ENCODE data around the gene STXBP1. TPM values are rescaled to one million over a fixed set of nuclear protein-coding genes. Genes with fewer than 3 reads are reported as not detected.

Gene STXBP1
- total RNA-seq, 2 experiments from 2014 or later, result 1.9 to 3.4 TPM

DNA sequence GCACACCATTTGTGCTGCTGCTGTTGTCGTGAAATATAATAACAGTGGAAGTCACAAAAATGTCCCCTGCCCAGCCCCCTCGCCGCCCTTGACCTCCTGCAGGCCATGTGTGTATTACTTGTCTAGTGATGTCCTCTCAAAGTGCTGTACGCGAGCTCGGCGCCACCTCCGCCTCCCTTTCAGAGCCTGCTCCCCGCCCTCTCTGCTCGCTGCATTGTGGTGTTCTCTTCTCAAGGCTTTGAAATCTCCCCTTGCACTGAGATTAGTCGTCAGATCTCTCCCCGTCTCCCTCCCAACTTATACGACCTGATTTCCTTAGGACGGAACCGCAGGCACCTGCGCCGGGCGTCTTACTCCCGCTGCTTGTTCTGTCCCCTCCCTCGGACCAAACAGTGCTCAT lies 80.0 kb downstream of the STXBP1 start:
- Histone ChIP-seq H3K4me1 (ENCODE audit: insufficient read depth, low read length) (no peaks in the 10 kb centered on the region), H3K9me3 (ENCODE audit: control insufficient read depth in 1 of 2, insufficient read depth in 1 of 2, low read length in 2 of 2) (no peaks in the 10 kb centered on the region), H3K4me3 (ENCODE audit: low read length) (no peak overlapping the region), H3K27ac (ENCODE audit: low read depth in 1 of 2, low read length in 2 of 2) (no peak overlapping the region), H3K36me3 (ENCODE audit: insufficient read depth, low read length) (no peaks in the 10 kb centered on the region), H3K27me3 (ENCODE audit: control insufficient read depth in 1 of 2, insufficient read depth in 2 of 2, low read length in 2 of 2) (no peaks in the 10 kb centered on the region)
- no peaks in the 10 kb centered on the region for H3K36me3 Mint-ChIP-seq (ENCODE audit: low read depth)
- intact Hi-C loops (cut with DNase I, micrococcal nuclease), result no loop called here
- CTCF ChIA-PET, result interaction anchor here (1.5 kb wide), 1 partner anchor 43 kb away, joined by 4 read pairs; the partner anchor contains the start of gene TOR2A
- POLR2A ChIA-PET, result no interaction called here
- no peak overlapping the region for H3K27ac Mint-ChIP-seq
- H3K4me1 Mint-ChIP-seq (ENCODE audit: low read depth), result no peaks in the 10 kb centered on the region
- no peak overlapping the region for H3K4me3 Mint-ChIP-seq
- TF ChIP-seq, protein P1, sequence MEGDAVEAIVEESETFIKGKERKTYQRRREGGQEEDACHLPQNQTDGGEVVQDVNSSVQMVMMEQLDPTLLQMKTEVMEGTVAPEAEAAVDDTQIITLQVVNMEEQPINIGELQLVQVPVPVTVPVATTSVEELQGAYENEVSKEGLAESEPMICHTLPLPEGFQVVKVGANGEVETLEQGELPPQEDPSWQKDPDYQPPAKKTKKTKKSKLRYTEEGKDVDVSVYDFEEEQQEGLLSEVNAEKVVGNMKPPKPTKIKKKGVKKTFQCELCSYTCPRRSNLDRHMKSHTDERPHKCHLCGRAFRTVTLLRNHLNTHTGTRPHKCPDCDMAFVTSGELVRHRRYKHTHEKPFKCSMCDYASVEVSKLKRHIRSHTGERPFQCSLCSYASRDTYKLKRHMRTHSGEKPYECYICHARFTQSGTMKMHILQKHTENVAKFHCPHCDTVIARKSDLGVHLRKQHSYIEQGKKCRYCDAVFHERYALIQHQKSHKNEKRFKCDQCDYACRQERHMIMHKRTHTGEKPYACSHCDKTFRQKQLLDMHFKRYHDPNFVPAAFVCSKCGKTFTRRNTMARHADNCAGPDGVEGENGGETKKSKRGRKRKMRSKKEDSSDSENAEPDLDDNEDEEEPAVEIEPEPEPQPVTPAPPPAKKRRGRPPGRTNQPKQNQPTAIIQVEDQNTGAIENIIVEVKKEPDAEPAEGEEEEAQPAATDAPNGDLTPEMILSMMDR (IDR thresholded peaks at IDR 0.05), result no peak
- H3K9me3 Mint-ChIP-seq, result no peaks in the 10 kb centered on the region
- no peaks in the 10 kb centered on the region for H3K27me3 Mint-ChIP-seq
- ATAC-seq (ENCODE audit: poor library complexity) (no peak), DNase-seq (no peak)

DNA sequence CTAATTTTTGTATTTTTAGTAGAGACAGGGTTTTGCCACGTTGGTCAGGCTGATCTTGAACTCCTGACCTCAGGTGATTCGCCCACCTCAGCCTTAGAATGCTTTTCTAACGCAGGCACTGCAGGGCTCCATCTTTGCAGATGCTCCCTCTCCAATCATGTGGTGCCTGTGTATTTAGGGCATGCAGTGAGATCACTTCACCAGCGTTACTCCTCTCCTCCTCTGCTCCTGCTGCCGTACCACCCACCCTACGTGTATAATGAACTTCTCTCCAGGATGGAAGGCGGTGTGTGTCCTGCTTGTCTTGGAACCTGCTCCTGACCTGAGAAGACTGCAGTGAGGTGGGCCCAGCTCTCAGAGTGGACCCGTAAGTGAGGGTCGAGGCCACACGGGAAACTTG lies 81.1 kb downstream of the STXBP1 start:
- H3K27ac Mint-ChIP-seq, result no peak overlapping the region
- DNase-seq, result no peak
- no peaks in the 10 kb centered on the region for H3K27me3 Mint-ChIP-seq
- intact Hi-C loops (cut with DNase I, micrococcal nuclease), result no loop called here
- no peaks in the 10 kb centered on the region for H3K9me3 Mint-ChIP-seq
- no peaks in the 10 kb centered on the region for H3K36me3 ChIP-seq (ENCODE audit: insufficient read depth, low read length)
- no peaks in the 10 kb centered on the region for H3K27me3 ChIP-seq (ENCODE audit: control insufficient read depth in 1 of 2, insufficient read depth in 2 of 2, low read length in 2 of 2)
- ChIA-PET POLR2A (no interaction called here), CTCF (no interaction called here)
- no peaks in the 10 kb centered on the region for H3K36me3 Mint-ChIP-seq (ENCODE audit: low read depth)
- TF ChIP-seq, protein P1 (IDR thresholded peaks at IDR 0.05), result no peak
- H3K9me3 ChIP-seq (ENCODE audit: control insufficient read depth in 1 of 2, insufficient read depth in 1 of 2, low read length in 2 of 2), result no peaks in the 10 kb centered on the region
- H3K4me1 ChIP-seq (ENCODE audit: insufficient read depth, low read length), result no peaks in the 10 kb centered on the region
- no peak overlapping the region for H3K4me3 Mint-ChIP-seq
- no peak overlapping the region for H3K4me3 ChIP-seq (ENCODE audit: low read length)
- no peak overlapping the region for H3K27ac ChIP-seq (ENCODE audit: low read depth in 1 of 2, low read length in 2 of 2)
- H3K4me1 Mint-ChIP-seq (ENCODE audit: low read depth), result peaks cover 2% of the 10 kb centered on the region
- ATAC-seq (ENCODE audit: poor library complexity), result no peak

DNA sequence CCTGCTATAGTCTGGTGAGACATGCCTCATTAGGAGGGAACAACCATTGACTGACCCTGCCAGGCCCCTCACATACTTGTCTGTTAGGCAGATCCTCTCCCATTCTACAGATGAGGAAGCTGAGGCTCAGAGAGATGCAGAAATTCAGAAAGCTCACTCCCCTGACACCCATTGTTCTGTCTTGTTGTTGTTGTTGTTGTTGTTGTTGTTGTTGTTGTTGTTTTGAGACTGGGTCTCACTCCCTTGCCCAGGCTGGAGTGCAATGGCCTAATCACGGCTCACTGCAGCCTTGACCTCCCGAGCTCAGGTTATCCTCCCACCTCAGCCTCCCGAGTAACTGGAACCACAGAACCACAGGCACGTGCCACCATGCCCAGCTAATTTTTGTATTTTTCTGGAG lies 81.6 kb downstream of the STXBP1 start:
- no peak for ATAC-seq (ENCODE audit: poor library complexity)
- DNase-seq, result no peak
- H3K4me1 ChIP-seq (ENCODE audit: insufficient read depth, low read length), result peaks cover 1% of the 10 kb centered on the region
- no peaks in the 10 kb centered on the region for H3K27me3 ChIP-seq (ENCODE audit: control insufficient read depth in 1 of 2, insufficient read depth in 2 of 2, low read length in 2 of 2)
- H3K9me3 Mint-ChIP-seq, result no peaks in the 10 kb centered on the region
- TF ChIP-seq, protein P1 (IDR thresholded peaks at IDR 0.05), result no peak
- no peak overlapping the region for H3K27ac Mint-ChIP-seq
- intact Hi-C loops (cut with DNase I, micrococcal nuclease), result no loop called here
- CTCF ChIA-PET, result no interaction called here
- H3K36me3 Mint-ChIP-seq (ENCODE audit: low read depth), result no peaks in the 10 kb centered on the region
- H3K27ac ChIP-seq (ENCODE audit: low read depth in 1 of 2, low read length in 2 of 2), result no peak overlapping the region
- H3K27me3 Mint-ChIP-seq, result no peaks in the 10 kb centered on the region
- no peaks in the 10 kb centered on the region for H3K36me3 ChIP-seq (ENCODE audit: insufficient read depth, low read length)
- H3K4me3 ChIP-seq (ENCODE audit: low read length), result no peak overlapping the region
- H3K9me3 ChIP-seq (ENCODE audit: control insufficient read depth in 1 of 2, insufficient read depth in 1 of 2, low read length in 2 of 2), result no peaks in the 10 kb centered on the region
- POLR2A ChIA-PET, result no interaction called here
- H3K4me1 Mint-ChIP-seq (ENCODE audit: low read depth), result peaks cover 5% of the 10 kb centered on the region
- H3K4me3 Mint-ChIP-seq, result no peak overlapping the region

All from CD4-positive, alpha-beta T cell (primary cell).